Fibroblast of lung (primary cell): Measurements from ENCODE around the gene CCDC198. TPM values are rescaled to one million over a fixed set of nuclear protein-coding genes. Genes with fewer than 3 reads are reported as not detected.

Experiments used
- DNase-seq, 2 donors: peaks; one replicate each; pipeline versions ENCODE4 v3.0.0 to v3.0.0-alpha.2; 2010; ENCODE audit warnings: low read depth in 2 of 2
- H2AFZ ChIP-seq: 2 replicates; pipeline ENCODE4 v1.5.1; 2012; ENCODE audit warnings: low read length, control low read depth, inconsistent platforms
- H3K27ac ChIP-seq: 2 replicates; pipeline ENCODE4 v1.5.1; 2011; ENCODE audit warnings: low read length, control low read depth; ENCODE audit not compliant: insufficient read depth
- H3K27me3 ChIP-seq: 2 replicates; pipeline ENCODE4 v1.5.1; 2011; ENCODE audit warnings: mild to moderate bottlenecking, low read length; ENCODE audit not compliant: control insufficient read depth, insufficient read depth
- H3K36me3 ChIP-seq: 2 replicates; pipeline ENCODE4 v1.5.1; 2011; ENCODE audit warnings: low read length; ENCODE audit not compliant: control insufficient read depth, insufficient read depth
- H3K4me1 ChIP-seq: 2 replicates; pipeline ENCODE4 v1.5.1; 2011; ENCODE audit warnings: low read length; ENCODE audit not compliant: control insufficient read depth, insufficient read depth; ENCODE audit errors: extremely low read depth
- H3K4me2 ChIP-seq: 2 replicates; pipeline ENCODE4 v1.5.1; 2011; ENCODE audit warnings: low read length, control low read depth; ENCODE audit not compliant: insufficient read depth; ENCODE audit errors: extremely low read depth
- H3K4me3 ChIP-seq, 4 experiments: fragments of 200-600 bp in 1 of 4; sonication (generic) in 1 of 4; replicated peaks in 1 of 4; 2 replicates each; pipeline ENCODE4 v1.5.1; 2011 to 2016; ENCODE audit warnings: low read length in 4 of 4, low read depth in 3 of 4, mild to moderate bottlenecking in 3 of 4, control low read depth in 2 of 4, inconsistent platforms in 1 of 4, mixed read lengths in 1 of 4; ENCODE audit not compliant: insufficient read depth in 1 of 4; ENCODE audit errors: control extremely low read depth in 1 of 4
- H3K79me2 ChIP-seq: 2 replicates; pipeline ENCODE4 v1.5.1; 2012; ENCODE audit warnings: mild to moderate bottlenecking, low read length, inconsistent platforms; ENCODE audit not compliant: control insufficient read depth, insufficient read depth
- H3K9ac ChIP-seq: 2 replicates; pipeline ENCODE4 v1.5.1; 2011; ENCODE audit warnings: mild to moderate bottlenecking, low read length, control low read depth; ENCODE audit not compliant: insufficient read depth
- H3K9me3 ChIP-seq: 2 replicates; pipeline ENCODE4 v1.5.1; 2012; ENCODE audit warnings: low read depth, low read length; ENCODE audit not compliant: control insufficient read depth, insufficient read depth
- H4K20me1 ChIP-seq: 2 replicates; pipeline ENCODE4 v1.5.1; 2011; ENCODE audit warnings: low read length; ENCODE audit not compliant: control insufficient read depth, insufficient read depth; ENCODE audit errors: extremely low read depth
- EZH2 ChIP-seq: IDR thresholded peaks from 2 replicates; pipeline ENCODE4 v1.5.1; 2012; ENCODE audit warnings: low read length, control low read depth, mild to moderate bottlenecking; ENCODE audit errors: missing control alignments
- polyA plus RNA-seq, 2 donors: library from polyadenylated mRNA; depleted of rRNA in 1 of 2; stranded (reverse) in 1 of 2; unstranded in 1 of 2; fragments of >200 nt; gene quantifications; 2 replicates each; pipeline ENCODE4 v1.2.1, GENCODE V29; 2011 to 2012; ENCODE audit warnings: missing spikeins in 1 of 2
- total RNA-seq: library from RNA; depleted of rRNA; stranded (reverse); fragments of >200 nt; gene quantifications from 2 replicates; pipeline ENCODE4 v1.2.1, GENCODE V29; 2014
- TF ChIP-seq, protein P1 (sequence below), 2 donors: IDR thresholded peaks in 1 of 2; conservative IDR thresholded peaks in 1 of 2; 1 replicate in 1 of 2; 2 replicates in 1 of 2; pipeline ENCODE4 v1.5.1; 2011 to 2012; ENCODE audit warnings: low read length in 2 of 2, control low read depth in 1 of 2, inconsistent platforms in 1 of 2, low read depth in 1 of 2, mild to moderate bottlenecking in 1 of 2

The CCDC198 gene
- total and polyA plus RNA-seq, 2 donors (not counting 1 experiment from before 2014, with no cell fraction given): not detected

DNA sequence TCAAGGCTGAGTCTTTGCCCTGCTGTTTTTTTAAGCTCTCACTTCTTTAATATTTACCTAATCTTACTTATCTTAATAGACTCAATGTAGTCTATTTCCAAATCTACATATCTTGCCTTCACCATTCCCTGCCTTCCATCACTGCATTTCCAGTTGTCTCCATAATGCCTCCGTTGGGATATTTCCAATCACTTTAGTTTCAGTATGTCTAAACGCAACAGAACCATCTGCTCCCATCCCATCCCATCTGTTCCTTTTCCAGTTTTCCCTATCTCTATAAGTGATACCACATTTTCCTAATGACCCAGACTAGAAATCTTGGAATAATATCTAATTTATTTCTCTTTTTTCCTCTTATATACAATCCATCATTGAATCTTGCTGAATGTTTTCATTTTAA lies 15.1 kb upstream of the CCDC198 start:
- Histone ChIP-seq H3K4me3 (no peak overlapping the region), H3K79me2 (no peaks in the 10 kb centered on the region), H3K27me3 (no peaks in the 10 kb centered on the region), H2AFZ (no peak overlapping the region), H3K27ac (no peak overlapping the region), H3K4me1 (no peaks in the 10 kb centered on the region), H3K36me3 (no peaks in the 10 kb centered on the region), H4K20me1 (no peaks in the 10 kb centered on the region), H3K9me3 (no peaks in the 10 kb centered on the region), H3K9ac (no peak overlapping the region), H3K4me2 (no peak overlapping the region)
- DNase-seq: no peak
- TF ChIP-seq, protein P1, sequence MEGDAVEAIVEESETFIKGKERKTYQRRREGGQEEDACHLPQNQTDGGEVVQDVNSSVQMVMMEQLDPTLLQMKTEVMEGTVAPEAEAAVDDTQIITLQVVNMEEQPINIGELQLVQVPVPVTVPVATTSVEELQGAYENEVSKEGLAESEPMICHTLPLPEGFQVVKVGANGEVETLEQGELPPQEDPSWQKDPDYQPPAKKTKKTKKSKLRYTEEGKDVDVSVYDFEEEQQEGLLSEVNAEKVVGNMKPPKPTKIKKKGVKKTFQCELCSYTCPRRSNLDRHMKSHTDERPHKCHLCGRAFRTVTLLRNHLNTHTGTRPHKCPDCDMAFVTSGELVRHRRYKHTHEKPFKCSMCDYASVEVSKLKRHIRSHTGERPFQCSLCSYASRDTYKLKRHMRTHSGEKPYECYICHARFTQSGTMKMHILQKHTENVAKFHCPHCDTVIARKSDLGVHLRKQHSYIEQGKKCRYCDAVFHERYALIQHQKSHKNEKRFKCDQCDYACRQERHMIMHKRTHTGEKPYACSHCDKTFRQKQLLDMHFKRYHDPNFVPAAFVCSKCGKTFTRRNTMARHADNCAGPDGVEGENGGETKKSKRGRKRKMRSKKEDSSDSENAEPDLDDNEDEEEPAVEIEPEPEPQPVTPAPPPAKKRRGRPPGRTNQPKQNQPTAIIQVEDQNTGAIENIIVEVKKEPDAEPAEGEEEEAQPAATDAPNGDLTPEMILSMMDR (conservative IDR thresholded peaks at IDR 0.05 in 1 of 2, IDR thresholded peaks at IDR 0.05 in 1 of 2; ENCODE audit: low read depth in 1 of 2, low read length in 2 of 2): no peak
- no peak for TF ChIP-seq EZH2

DNA sequence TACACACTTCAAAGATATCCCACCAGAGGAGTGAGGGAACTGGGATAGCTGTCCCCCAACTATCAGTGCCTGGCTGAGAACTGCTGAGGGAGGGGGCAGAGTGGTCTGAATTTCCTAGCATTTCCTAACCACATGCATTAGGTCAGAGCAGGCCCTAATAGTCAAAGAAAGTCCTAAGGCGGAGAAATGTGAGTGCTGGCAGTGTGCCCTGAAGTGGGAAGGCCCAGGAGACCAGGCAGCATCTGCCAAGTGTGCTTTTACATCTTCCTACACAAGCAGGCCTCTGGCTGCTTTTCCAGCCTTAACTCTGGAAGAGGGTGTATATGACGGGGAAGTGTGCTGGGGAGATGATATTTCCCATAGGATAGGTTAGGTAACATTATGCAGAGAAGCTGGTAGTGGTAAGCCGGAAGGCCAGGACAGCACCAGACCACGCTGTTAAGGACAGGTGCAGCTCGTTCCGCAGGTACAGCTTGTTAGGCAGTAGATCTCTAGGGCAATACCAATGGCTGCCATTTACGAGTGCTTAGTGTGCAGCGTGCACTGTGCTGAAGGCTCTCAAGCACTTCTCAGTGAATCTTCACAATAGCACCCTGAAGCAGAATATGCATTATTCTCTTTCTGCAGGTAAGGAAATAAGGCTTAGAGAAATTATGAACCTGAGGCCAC lies 9.1 kb upstream of the CCDC198 start:
- peak in 1 of 2 donors; percentile 66 for DNase-seq
- H3K36me3 ChIP-seq: no peaks in the 10 kb centered on the region
- H4K20me1 ChIP-seq: no peaks in the 10 kb centered on the region
- H3K4me1 ChIP-seq: no peaks in the 10 kb centered on the region
- no peaks in the 10 kb centered on the region for H3K9me3 ChIP-seq
- no peak overlapping the region for H3K9ac ChIP-seq
- no peaks in the 10 kb centered on the region for H3K79me2 ChIP-seq
- no peak overlapping the region for H2AFZ ChIP-seq
- H3K27ac ChIP-seq: no peak overlapping the region
- no peak overlapping the region for H3K4me3 ChIP-seq
- H3K27me3 ChIP-seq: no peaks in the 10 kb centered on the region
- no peak overlapping the region for H3K4me2 ChIP-seq
- TF ChIP-seq EZH2: no peak
- TF ChIP-seq, protein P1 (conservative IDR thresholded peaks at IDR 0.05 in 1 of 2, IDR thresholded peaks at IDR 0.05 in 1 of 2; ENCODE audit: low read depth in 1 of 2, low read length in 2 of 2): no peak

DNA sequence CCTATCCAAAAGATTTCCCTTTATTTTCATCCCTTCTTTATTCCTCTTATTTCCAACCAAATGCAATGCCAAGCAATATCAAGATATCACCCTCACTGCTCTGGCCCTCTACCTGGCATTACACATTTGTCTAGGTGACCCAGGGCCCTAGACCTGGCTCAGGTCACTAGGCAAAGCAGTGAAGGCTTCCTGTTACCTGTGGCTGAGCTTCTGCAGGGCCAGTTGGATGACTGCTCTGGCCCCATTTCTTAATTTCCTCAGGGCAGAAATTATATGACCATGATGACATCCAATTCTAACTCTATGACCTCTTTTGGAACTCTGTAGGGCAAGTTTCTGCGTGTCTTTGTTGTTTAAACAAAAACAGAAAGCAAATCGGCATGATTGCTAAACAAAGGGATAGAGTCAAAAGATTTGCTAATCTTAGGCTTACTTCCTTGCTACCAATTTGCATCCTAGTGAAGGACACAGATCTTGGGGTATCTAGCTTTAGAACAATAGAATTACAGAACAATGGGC lies 7.4 kb upstream of the CCDC198 start:
- no peaks in the 10 kb centered on the region for H3K79me2 ChIP-seq
- H3K27ac ChIP-seq: no peak overlapping the region
- H3K4me2 ChIP-seq: no peak overlapping the region
- H3K9ac ChIP-seq: no peak overlapping the region
- H2AFZ ChIP-seq: no peak overlapping the region
- no peaks in the 10 kb centered on the region for H3K27me3 ChIP-seq
- no peak for DNase-seq
- no peaks in the 10 kb centered on the region for H4K20me1 ChIP-seq
- TF ChIP-seq, protein P1 (conservative IDR thresholded peaks at IDR 0.05 in 1 of 2, IDR thresholded peaks at IDR 0.05 in 1 of 2; ENCODE audit: low read depth in 1 of 2, low read length in 2 of 2): no peak
- TF ChIP-seq EZH2: no peak
- no peaks in the 10 kb centered on the region for H3K36me3 ChIP-seq
- no peaks in the 10 kb centered on the region for H3K9me3 ChIP-seq
- H3K4me1 ChIP-seq: no peaks in the 10 kb centered on the region
- H3K4me3 ChIP-seq: no peak overlapping the region
